NCI-H526 (cell line): Measurements from ENCODE around the gene MTCL1.

Source experiments
- DNase-seq, 2 experiments: peaks; one replicate each; lab custom pipeline; 2025; lab: John Stamatoyannopoulos, UW

MTCL1 gene

DNA sequence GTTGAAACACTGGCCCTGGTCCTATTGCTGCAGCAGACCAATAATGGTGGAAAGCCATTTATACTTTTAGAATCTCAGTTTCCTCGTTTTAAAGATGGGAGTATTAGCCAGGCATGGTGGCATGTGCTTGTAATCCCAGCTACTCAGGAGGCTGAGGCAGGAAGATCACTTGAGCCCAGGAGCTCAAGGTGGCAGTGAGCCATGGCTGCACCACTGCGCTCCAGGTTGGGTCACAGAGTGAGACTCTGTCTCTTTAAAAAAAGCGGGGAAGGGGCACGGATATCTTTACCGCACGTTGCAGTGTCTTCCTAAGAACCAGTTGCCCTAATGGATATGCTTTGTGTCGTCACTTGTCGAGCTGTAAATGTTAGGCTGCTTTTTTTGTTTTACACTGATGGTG is 8.3 kb downstream of the MTCL1 start:
- no peak for DNase-seq

DNA sequence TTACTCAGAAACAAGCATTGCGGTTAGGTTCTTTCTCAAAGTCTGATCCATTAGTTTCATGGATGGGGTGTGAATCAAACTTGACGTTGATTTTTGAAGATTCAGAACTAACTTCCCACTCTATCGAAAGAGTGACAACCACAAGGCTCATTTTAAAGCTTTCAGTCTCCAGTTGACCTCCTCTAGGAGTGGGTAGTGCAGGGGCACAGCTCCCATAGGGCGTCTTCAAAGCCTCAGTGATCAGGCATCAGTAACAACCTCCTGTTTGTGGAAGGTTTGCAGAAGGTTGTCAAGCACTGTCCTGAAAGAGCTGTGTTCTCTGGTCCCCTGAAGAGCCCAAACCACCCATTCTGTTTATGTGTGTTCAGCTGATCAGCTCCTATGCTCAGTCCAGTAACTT is 10.2 kb downstream of the MTCL1 start:
- DNase-seq = no peak

GRCh38 chr18:8717011-8717770 is 11.8 kb downstream of the MTCL1 start:
- DNase-seq = no peak

DNA sequence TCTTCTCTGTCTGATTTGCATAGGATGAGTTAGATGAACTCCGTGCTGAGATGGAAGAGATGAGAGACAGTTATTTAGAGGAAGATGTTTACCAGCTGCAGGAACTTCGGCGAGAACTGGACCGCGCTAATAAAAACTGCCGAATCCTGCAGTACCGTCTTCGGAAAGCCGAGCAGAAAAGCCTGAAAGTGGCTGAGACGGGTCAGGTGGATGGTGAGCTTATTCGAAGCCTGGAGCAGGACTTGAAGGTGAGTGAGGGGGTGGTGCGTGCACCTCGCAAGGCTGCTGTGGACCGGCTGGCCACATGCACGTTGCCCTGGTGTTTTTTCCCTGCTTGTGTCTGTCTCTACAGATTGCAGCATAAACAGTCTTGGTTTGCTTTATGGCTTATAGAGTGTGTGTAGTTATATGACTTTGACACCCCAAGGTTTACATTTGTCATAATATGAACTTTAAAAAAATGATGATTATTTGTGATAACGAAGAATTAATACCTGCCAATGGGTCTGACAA is 13.1 kb downstream of the MTCL1 start:
- no peak for DNase-seq

- no peak for DNase-seq
Measured at GRCh38 chr18:8719192-8719591, 13.8 kb downstream of the MTCL1 start.

DNA sequence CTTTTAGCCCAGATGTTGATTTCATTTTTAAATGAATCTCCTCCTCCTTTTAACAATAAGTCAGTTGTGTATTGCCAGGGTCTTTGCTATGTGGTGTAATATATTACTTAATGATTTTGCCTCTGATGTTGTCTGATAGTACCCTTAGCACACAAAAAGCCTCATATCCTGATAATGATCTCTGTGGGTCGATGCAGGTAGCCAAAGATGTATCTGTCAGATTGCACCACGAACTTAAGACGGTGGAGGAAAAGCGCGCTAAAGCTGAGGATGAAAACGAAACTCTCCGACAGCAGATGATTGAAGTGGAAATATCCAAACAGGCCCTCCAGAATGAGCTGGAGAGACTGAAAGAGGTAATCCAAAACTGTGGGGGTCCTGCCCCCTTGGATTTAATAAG is 14.8 kb downstream of the MTCL1 start:
- DNase-seq = no peak

DNA sequence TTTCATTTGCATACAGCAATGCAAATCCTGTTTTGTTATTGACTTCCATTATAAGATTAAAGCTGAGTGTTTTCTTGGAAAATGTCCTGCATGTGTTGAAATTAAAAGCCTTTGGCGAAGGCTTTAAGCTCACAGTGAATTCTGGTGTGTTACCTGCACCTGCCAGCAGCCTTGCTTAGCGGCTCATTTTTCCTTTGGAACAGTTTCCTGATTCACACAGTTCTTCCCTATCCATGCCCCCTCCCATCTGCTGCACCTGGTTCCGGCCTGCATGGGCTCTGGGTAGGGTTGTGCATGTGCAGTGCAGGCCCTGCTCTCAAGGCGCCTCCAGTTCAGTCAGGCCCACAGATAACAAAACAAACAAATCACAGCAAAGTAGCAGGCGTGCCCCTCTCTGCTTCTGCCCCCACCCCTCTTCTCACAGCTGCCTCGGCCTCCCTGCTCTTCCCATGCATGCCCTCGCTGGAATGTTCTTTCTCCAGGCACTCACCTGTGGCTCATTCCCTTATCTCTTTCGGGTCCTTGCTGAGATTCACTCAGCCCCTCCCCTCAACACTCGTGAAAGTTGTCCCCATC is 15.8 kb downstream of the MTCL1 start:
- DNase-seq = peak in 1 of 2 experiments; percentile 10

- DNase-seq = no peak
Measured at GRCh38 chr18:8721716-8722115, 16.4 kb downstream of the MTCL1 start.

DNA sequence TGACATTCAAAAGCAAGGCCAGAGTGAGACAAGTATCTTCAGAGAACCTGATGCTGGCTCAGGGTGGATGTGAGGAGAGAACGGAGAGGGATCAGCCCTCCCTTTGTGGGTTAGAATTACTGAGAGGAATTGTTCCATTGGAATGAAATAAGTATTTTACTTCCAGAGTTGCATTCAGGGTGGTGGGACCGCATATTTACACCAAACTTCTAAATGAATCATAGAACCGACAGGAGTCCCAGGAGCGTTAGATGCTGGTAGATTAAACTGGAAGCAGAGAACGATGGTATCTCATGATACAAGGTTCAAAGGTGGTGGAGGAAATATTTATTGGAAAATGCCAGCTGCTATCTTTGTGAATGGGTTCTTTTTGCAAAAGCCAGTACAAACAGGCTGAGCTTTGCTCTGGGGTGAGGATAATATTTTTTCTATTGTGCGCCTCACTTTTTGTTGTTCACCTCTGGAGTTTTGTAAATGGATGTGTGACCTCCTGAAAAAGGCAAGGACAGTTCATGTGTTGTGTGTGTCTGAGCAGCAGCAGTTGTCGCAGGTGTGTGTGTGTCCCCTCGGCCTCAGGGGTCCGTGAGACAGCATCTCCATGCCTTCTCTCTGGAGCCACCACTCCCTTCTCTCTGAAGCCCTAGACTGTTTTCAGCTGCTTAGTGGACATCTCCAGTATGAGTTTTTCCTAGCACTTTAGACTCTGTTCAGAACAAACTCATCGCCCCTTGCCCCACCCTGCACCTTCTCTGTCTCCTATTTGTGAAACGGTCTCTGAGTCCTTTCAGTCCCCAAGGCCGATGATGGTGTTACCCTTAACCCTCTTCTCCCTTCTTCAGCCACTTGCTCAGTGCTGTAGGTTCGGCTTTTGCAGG is 17.8 kb downstream of the MTCL1 start:
- no peak for DNase-seq

DNA sequence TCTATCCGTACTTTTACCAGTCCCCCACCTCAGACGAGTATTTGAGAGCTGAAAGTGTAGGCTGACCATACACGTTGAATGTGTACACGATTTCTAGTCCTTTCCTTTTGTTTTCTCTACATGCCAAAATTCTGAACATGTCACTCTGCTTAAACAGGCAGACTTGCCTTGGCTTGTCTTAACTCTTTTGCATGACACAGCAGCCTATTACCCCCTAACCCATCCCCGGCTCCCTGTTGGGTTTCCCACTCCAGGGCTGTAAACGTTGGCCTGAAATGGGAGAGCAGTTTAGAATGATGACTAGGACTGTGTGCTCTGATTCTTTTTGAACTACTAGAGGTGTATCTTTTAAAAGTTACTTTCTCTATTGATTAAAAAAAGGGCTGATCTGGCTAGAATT is 19.1 kb downstream of the MTCL1 start:
- DNase-seq = peak in 1 of 2 experiments; percentile 46

GRCh38 chr18:8726281-8726680 is 20.9 kb downstream of the MTCL1 start:
- no peak for DNase-seq

- peak in 1 of 2 experiments; percentile 32 for DNase-seq
Measured at GRCh38 chr18:8726963-8727705, 21.8 kb downstream of the MTCL1 start.

DNA sequence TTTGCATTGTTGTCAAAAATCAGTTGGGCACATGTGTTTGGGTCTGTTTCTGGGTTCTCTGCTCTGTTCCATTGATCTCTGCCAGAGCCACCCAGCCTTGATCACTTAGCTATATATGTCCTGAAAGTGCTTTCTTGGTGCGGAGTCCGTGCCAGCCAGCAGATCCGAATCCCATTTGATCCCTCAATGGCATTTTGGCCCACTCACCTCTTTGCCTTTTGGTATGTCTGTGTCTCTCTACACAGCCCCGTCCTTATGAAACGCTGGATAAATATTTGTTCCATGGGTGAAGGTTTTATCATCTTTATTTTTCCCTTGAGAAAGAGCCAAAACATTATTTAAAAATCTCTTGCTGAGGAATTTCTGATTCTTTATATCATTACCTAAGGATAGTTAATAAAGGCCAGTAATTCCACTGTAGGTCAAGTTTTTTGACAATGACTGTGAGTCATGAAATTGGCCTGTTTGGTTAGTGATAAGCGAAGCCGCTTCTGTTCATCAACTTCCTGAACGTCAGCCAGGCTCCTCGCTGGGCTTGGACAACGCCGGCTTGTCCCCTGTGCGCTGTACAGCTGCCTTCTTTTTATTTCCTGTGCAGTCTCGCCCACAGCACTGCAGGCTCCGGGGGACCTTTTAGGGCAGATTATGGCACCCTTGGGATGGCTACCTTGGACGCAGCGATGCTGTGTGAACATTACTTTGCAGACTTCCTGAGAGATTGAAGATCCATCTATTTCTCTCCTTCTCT is 24.9 kb downstream of the MTCL1 start:
- DNase-seq = no peak

DNA sequence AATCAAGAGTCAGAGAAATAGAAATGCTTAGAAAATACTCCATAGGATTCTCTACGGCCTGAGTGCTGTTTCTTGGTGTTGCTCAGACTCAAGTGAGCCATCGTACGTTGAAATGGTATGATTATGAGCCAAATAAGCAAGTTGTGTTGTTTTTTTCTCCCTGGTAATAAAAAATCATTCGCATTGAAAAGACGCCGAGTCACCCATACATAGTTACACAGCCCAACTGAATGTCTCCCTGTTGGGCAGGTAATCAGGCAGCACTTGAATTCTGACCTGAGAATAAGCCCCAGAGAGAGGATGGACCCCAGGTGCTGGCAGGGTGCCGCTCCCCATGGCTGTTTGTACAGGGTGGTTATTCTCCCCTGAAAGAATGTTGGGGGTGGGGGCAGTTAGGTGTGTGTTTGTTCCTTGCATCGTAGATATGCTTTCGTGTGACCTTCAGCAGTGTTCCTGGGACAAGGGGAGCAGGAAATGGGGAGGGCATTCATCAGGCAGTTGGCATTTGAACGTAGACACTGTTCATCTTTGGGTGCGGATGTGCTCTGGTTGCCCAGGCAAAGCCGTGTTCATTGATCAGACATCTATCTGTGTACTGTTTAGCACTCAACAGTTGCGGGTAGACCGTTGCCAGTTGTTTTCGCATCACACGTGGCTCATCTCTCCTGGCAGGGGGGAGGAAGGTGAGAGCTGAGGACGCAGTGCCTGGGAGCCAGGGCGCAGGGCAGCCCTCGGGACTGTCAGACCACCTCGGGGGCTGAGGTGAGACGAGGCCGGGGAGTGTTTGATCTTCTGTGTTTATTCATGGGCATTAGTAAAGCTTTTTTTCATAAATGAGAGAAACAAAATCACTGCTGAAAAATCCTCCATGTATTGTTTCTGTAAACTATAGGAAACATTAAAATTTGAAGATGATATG is 27.3 kb downstream of the MTCL1 start:
- no peak for DNase-seq

GRCh38 chr18:8734496-8734895 is 29.1 kb downstream of the MTCL1 start:
- DNase-seq = no peak

DNA sequence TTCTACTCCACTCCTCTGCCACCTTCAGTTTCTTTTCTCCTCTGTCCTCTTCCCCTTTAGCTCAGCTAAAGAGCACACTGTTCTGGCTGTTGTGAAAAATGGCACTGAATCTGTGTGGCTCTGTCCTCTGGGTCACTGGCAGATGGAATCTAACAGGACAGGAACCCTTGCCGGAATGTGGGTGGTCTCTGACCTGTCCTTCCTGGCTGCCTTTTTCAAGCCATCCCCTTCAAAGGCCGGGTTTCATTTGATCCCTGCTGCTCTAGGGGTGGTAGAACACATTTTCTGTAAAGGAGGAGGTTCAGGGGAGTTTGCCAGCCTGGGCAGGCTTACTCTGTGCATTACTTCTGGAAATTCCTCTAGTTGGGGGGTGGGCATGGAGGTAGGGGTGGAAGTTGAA is 29.9 kb downstream of the MTCL1 start:
- DNase-seq = no peak

- no peak for DNase-seq
Measured at GRCh38 chr18:8741117-8741516, 35.8 kb downstream of the MTCL1 start.

- DNase-seq = no peak
Measured at GRCh38 chr18:8741532-8741931, 36.2 kb downstream of the MTCL1 start.

- DNase-seq = no peak
Measured at GRCh38 chr18:8742387-8743361, 37.3 kb downstream of the MTCL1 start.
